Measurements from ENCODE around the gene RPS6KA6. TPM values are rescaled to one million over a fixed set of nuclear protein-coding genes. Genes with fewer than 3 reads are reported as not detected.
A peak's percentile ranks its signal among the peaks of the same experiment; 100 is the strongest.

Gene RPS6KA6
- polyA plus RNA-seq, 1 experiment = 1.9 TPM

DNA sequence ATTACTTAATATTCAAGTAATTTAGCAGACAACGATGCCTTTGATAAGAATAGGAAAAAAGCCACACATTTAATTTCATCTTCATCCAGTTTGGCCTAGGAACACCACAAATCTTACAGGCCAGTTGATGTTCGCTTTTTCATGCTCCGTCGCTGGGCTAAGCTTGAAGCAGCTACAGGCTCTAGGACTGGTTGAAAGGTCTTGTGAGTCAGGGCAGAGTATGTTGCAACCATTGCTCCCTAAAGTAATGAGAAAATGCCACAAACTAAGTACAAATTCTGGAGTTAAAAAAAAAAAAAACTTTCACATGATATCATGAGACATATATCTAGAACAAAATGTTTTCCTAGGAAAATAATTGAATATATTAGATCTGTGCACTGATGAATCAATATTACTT lies 123.8 kb downstream of the RPS6KA6 start:
- POLR2A ChIA-PET = no interaction called here
- CTCF ChIA-PET = no interaction called here
- TF ChIP-seq, protein P1, sequence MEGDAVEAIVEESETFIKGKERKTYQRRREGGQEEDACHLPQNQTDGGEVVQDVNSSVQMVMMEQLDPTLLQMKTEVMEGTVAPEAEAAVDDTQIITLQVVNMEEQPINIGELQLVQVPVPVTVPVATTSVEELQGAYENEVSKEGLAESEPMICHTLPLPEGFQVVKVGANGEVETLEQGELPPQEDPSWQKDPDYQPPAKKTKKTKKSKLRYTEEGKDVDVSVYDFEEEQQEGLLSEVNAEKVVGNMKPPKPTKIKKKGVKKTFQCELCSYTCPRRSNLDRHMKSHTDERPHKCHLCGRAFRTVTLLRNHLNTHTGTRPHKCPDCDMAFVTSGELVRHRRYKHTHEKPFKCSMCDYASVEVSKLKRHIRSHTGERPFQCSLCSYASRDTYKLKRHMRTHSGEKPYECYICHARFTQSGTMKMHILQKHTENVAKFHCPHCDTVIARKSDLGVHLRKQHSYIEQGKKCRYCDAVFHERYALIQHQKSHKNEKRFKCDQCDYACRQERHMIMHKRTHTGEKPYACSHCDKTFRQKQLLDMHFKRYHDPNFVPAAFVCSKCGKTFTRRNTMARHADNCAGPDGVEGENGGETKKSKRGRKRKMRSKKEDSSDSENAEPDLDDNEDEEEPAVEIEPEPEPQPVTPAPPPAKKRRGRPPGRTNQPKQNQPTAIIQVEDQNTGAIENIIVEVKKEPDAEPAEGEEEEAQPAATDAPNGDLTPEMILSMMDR (IDR thresholded peaks at IDR 0.05; ENCODE audit: insufficient read depth, low read depth, low read length) = no peak
- no peak overlapping the region for H3K4me3 ChIP-seq (ENCODE audit: low read depth, low read length)
- no peaks in the 10 kb centered on the region for H3K27me3 ChIP-seq (ENCODE audit: control insufficient read depth, insufficient read depth, low read length)
- DNase-seq (ENCODE audit: low read depth) = no peak
- no peaks in the 10 kb centered on the region for H3K36me3 ChIP-seq (ENCODE audit: control insufficient read depth, insufficient read depth, low read length)

GRCh38 chrX:84047339-84047738 lies 140.7 kb downstream of the RPS6KA6 start:
- TF ChIP-seq, protein P1 (IDR thresholded peaks at IDR 0.05; ENCODE audit: insufficient read depth, low read depth, low read length) = no peak
- no peak for DNase-seq (ENCODE audit: low read depth)
- POLR2A ChIA-PET = no interaction called here

GRCh38 chrX:84046403-84046984 lies 141.5 kb downstream of the RPS6KA6 start:
- no peak for DNase-seq (ENCODE audit: low read depth)
- CTCF ChIA-PET = interaction anchor here (0.7 to 1.6 kb wide), 7 partner anchors 15 to 184 kb away, joined by 3 to 4 read pairs (median 3); no protein-coding TSS in a partner anchor
- no peak overlapping the region for H3K4me3 ChIP-seq (ENCODE audit: low read depth, low read length)

More at GRCh38 chrX:84047339-84047738, 140.7 kb downstream of the RPS6KA6 start:
- H3K4me3 ChIP-seq (ENCODE audit: low read depth, low read length) = no peak overlapping the region
- H3K36me3 ChIP-seq (ENCODE audit: control insufficient read depth, insufficient read depth, low read length) = no peaks in the 10 kb centered on the region
- CTCF ChIA-PET = interaction anchor here (0.7 to 1.5 kb wide), 4 partner anchors 108 to 362 kb away, joined by 3 to 4 read pairs (median 3); no protein-coding TSS in a partner anchor
- H3K27me3 ChIP-seq (ENCODE audit: control insufficient read depth, insufficient read depth, low read length) = no peaks in the 10 kb centered on the region

DNA sequence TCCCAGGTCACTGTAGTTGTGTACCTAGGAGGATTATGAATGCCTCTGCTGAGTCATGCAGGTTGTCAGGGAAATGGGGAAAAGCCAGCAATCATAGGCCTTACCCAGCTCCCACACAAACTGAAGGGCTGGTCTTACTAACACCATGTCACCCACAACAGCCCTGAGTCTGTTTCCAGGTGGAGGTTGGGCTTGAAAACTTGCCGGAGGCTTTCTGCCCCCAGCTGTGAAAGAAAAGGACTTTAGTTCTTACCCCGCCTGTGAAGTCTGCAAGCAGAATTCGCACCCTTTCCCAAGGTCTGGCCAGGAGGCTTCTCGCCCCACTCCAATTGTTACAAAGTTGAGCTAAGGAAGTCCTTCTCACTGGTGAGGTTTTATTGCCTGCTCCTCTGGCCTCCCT lies 143.9 kb downstream of the RPS6KA6 start:
- TF ChIP-seq, protein P1 (IDR thresholded peaks at IDR 0.05; ENCODE audit: insufficient read depth, low read depth, low read length) = no peak
- ChIA-PET CTCF (interaction anchor here (0.7 kb wide), 1 partner anchor 22 kb away, joined by 3 read pairs; no protein-coding TSS in a partner anchor), POLR2A (no interaction called here)
- Histone ChIP-seq H3K4me3 (ENCODE audit: low read depth, low read length) (no peak overlapping the region), H3K36me3 (ENCODE audit: control insufficient read depth, insufficient read depth, low read length) (no peaks in the 10 kb centered on the region), H3K27me3 (ENCODE audit: control insufficient read depth, insufficient read depth, low read length) (no peaks in the 10 kb centered on the region)
- DNase-seq (ENCODE audit: low read depth) = no peak

More at GRCh38 chrX:84046403-84046984, 141.5 kb downstream of the RPS6KA6 start:
- Histone ChIP-seq H3K36me3 (ENCODE audit: control insufficient read depth, insufficient read depth, low read length) (no peaks in the 10 kb centered on the region), H3K27me3 (ENCODE audit: control insufficient read depth, insufficient read depth, low read length) (no peaks in the 10 kb centered on the region)
- TF ChIP-seq, protein P1 (IDR thresholded peaks at IDR 0.05; ENCODE audit: insufficient read depth, low read depth, low read length) = peak; percentile 65
- POLR2A ChIA-PET = no interaction called here

Small RNA genes lying within 50 kb of the gene (small RNA-seq; reads per million reads assigned to genes)
- gene MIR548I4 (ENCODE audit: insufficient read length, low read depth, low replicate concordance) = not detected

Data from BJ (cell line).